Astrocyte (in vitro differentiated cells and primary cell): Measurements from ENCODE around the gene PILRA.

Experiments
- CTCF ChIP-seq: IDR thresholded peaks from 2 replicates; pipeline ENCODE4 v1.5.1; 2011; ENCODE audit warnings: low read depth, mild to moderate bottlenecking, inconsistent platforms, low read length, moderate library complexity; ENCODE audit not compliant: insufficient read depth
- EZH2 ChIP-seq: IDR thresholded peaks from 2 replicates; pipeline ENCODE4 v1.6.1; 2012; ENCODE audit warnings: mild to moderate bottlenecking, low read length, inconsistent platforms; ENCODE audit not compliant: insufficient read depth

GRCh38 chr7:100441641-100442535 lies 68.6 kb downstream of the PILRA start:
- no peak for TF ChIP-seq CTCF
- TF ChIP-seq EZH2 = no peak
